ENCODE data around the gene GRM8.

GRCh38 chr7:126801733-126802132 is 451.0 kb downstream of the GRM8 start:
- no peak for TF ChIP-seq REST (IDR thresholded peaks at IDR 0.05; ENCODE audit: low read depth)
- no peak for TF ChIP-seq EP300 (IDR thresholded peaks at IDR 0.05; ENCODE audit: borderline replicate concordance)
- no peak for TF ChIP-seq EGR1 (IDR thresholded peaks at IDR 0.05)
- no peak for TF ChIP-seq RAD21 (IDR thresholded peaks at IDR 0.05; ENCODE audit: low read depth)
- no peak for TF ChIP-seq TAF1 (IDR thresholded peaks at IDR 0.05; ENCODE audit: low read depth)
- TF ChIP-seq, protein P1, sequence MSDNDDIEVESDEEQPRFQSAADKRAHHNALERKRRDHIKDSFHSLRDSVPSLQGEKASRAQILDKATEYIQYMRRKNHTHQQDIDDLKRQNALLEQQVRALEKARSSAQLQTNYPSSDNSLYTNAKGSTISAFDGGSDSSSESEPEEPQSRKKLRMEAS (IDR thresholded peaks at IDR 0.05), result no peak
- TF ChIP-seq, protein P2, sequence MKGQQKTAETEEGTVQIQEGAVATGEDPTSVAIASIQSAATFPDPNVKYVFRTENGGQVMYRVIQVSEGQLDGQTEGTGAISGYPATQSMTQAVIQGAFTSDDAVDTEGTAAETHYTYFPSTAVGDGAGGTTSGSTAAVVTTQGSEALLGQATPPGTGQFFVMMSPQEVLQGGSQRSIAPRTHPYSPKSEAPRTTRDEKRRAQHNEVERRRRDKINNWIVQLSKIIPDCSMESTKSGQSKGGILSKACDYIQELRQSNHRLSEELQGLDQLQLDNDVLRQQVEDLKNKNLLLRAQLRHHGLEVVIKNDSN (IDR thresholded peaks at IDR 0.05), result no peak
- no peak for TF ChIP-seq TCF12 (IDR thresholded peaks at IDR 0.05; ENCODE audit: low read depth)
- TF ChIP-seq CEBPB (IDR thresholded peaks at IDR 0.05), result no peak
- no peak for TF ChIP-seq TEAD4 (IDR thresholded peaks at IDR 0.05)
- no peak for TF ChIP-seq YY1 (IDR thresholded peaks at IDR 0.05; ENCODE audit: low read depth)

All from Ishikawa (cell line).